CD4-positive, alpha-beta T cell (primary cell): ENCODE measurements around the gene BMF. TPM values are rescaled to one million over a fixed set of nuclear protein-coding genes. Genes with fewer than 3 reads are reported as not detected.

Experiments
- ATAC-seq: fragments of 200-7000 bp; cut with Tn5 transposase; one replicate; pipeline ENCODE4 v1.10.0; 2022; ENCODE audit warnings: mild to moderate bottlenecking; ENCODE audit not compliant: poor library complexity
- CTCF ChIA-PET: fragments of 350-600 bp; sonication (Branson Sonifier 250); formaldehyde crosslinking; loops from one replicate; lab custom pipeline; 2021; ENCODE audit warnings: antibody characterized with exemption, inconsistent platforms; lab: Charles Lee
- POLR2A ChIA-PET: fragments of 350-600 bp; sonication (Branson Sonifier 250); formaldehyde crosslinking; loops from one replicate; lab custom pipeline; 2021; ENCODE audit warnings: antibody characterized with exemption, inconsistent platforms; lab: Charles Lee
- DNase-seq, 14 experiments: peaks; one replicate each; pipeline ENCODE4 v3.0.0-alpha.2; 2013 to 2020; ENCODE audit warnings: mixed read lengths in 2 of 14
- H3K27ac ChIP-seq, 2 donors: one replicate each; pipeline versions ENCODE4 v1.5.1 to v1.7.0; 2013; ENCODE audit warnings: low read length in 2 of 2, low read depth in 1 of 2, mild to moderate bottlenecking in 1 of 2
- H3K27me3 ChIP-seq, 2 experiments: 1 replicate in 1 of 2; 2 replicates in 1 of 2; pipeline versions ENCODE4 v1.6.1 to v1.7.0; 2013; ENCODE audit warnings: low read length in 2 of 2, control low read depth in 1 of 2, mild to moderate bottlenecking in 1 of 2, moderate library complexity in 1 of 2; ENCODE audit not compliant: insufficient read depth in 2 of 2, control insufficient read depth in 1 of 2
- H3K36me3 ChIP-seq: one replicate; pipeline ENCODE4 v1.6.1; 2013; ENCODE audit warnings: low read length, control low read depth; ENCODE audit not compliant: insufficient read depth
- H3K4me1 ChIP-seq: one replicate; pipeline ENCODE4 v1.6.1; 2013; ENCODE audit warnings: low read length, control low read depth; ENCODE audit not compliant: insufficient read depth
- H3K4me3 ChIP-seq: one replicate; pipeline ENCODE4 v1.5.1; 2013; ENCODE audit warnings: mild to moderate bottlenecking, low read length, moderate library complexity
- H3K9me3 ChIP-seq, 2 experiments: 1 replicate in 1 of 2; 2 replicates in 1 of 2; pipeline versions ENCODE4 v1.6.1 to v1.7.0; 2013; ENCODE audit warnings: low read length in 2 of 2, mild to moderate bottlenecking in 2 of 2, control low read depth in 1 of 2, moderate library complexity in 1 of 2; ENCODE audit not compliant: control insufficient read depth in 1 of 2, insufficient read depth in 1 of 2
- H3K27ac Mint-ChIP-seq: one replicate; pipeline ENCODE4 v1.8.0; 2020; ENCODE audit warnings: mixed read lengths
- H3K27me3 Mint-ChIP-seq: one replicate; pipeline ENCODE4 v1.8.0; 2021; ENCODE audit warnings: mixed read lengths
- H3K36me3 Mint-ChIP-seq: one replicate; pipeline ENCODE4 v1.8.0; 2021; ENCODE audit warnings: low read depth, mixed read lengths
- H3K4me1 Mint-ChIP-seq: one replicate; pipeline ENCODE4 v1.8.0; 2021; ENCODE audit warnings: low read depth, mixed read lengths
- H3K4me3 Mint-ChIP-seq: one replicate; pipeline ENCODE4 v1.8.0; 2020; ENCODE audit warnings: mild to moderate bottlenecking, mixed read lengths
- H3K9me3 Mint-ChIP-seq: one replicate; pipeline ENCODE4 v1.8.0; 2020; ENCODE audit warnings: mixed read lengths
- CTCF ChIP-seq: fragments of 200-600 bp; IDR thresholded peaks from one replicate; pipeline ENCODE4 v1.8.0; 2022; ENCODE audit warnings: antibody characterized with exemption, mild to moderate bottlenecking
- intact Hi-C, 2 experiments: fragments of 100-400 bp; cut with DNase I in 1 of 2; cut with micrococcal nuclease in 1 of 2; formaldehyde crosslinking; loops; one replicate each; pipeline versions ENCODE4 v1.15.1 to v1.9.0; 2023 to 2025; cut with DNase I, micrococcal nuclease
- total RNA-seq, 174 experiments: library from RNA in 2 of 174; stranded (reverse) in 2 of 174; gene quantifications; one replicate each; pipeline ENCODE4 v1.2.3 and lab custom pipeline; 2021 to 2026

The BMF gene
- total RNA-seq, 2 experiments from 2014 or later = 13.5 to 13.9 TPM

- POLR2A ChIA-PET = interaction anchor here (0.5 to 6.8 kb wide), 8 partner anchors 8 to 168 kb away, joined by 3 to 53 read pairs (median 4); partner anchors contain the start of gene SRP14
- Histone ChIP-seq H3K27ac (peak overlapping the region in 1 of 2 donors; percentile 33), H3K4me1 (peaks cover 58% of the 10 kb centered on the region), H3K4me3 (no peak overlapping the region), H3K27me3 (no peaks in the 10 kb centered on the region), H3K9me3 (no peaks in the 10 kb centered on the region), H3K36me3 (no peaks in the 10 kb centered on the region)
- DNase-seq (peak in 3 of 14 experiments; percentile 25 to 54 (median 53)), ATAC-seq (no peak)
- H3K4me1 Mint-ChIP-seq = peaks cover 60% of the 10 kb centered on the region
- peak overlapping the region; percentile 58 for H3K27ac Mint-ChIP-seq
- intact Hi-C loops = loop anchor here in 1 of 2 experiments (5.0 kb wide), 1 partner anchor 319 kb away; no protein-coding TSS in a partner anchor
- no peaks in the 10 kb centered on the region for H3K36me3 Mint-ChIP-seq
- H3K9me3 Mint-ChIP-seq = no peaks in the 10 kb centered on the region
- TF ChIP-seq CTCF = no peak
- no peaks in the 10 kb centered on the region for H3K27me3 Mint-ChIP-seq
- H3K4me3 Mint-ChIP-seq = peak overlapping the region; percentile 82
- CTCF ChIA-PET = interaction anchor here (0.8 to 5.3 kb wide), 7 partner anchors 10 to 177 kb away, joined by 3 to 67 read pairs (median 4); partner anchors contain the start of gene ANKRD63
Measured at GRCh38 chr15:40106203-40107161, 2.2 kb downstream of the BMF start.

DNA sequence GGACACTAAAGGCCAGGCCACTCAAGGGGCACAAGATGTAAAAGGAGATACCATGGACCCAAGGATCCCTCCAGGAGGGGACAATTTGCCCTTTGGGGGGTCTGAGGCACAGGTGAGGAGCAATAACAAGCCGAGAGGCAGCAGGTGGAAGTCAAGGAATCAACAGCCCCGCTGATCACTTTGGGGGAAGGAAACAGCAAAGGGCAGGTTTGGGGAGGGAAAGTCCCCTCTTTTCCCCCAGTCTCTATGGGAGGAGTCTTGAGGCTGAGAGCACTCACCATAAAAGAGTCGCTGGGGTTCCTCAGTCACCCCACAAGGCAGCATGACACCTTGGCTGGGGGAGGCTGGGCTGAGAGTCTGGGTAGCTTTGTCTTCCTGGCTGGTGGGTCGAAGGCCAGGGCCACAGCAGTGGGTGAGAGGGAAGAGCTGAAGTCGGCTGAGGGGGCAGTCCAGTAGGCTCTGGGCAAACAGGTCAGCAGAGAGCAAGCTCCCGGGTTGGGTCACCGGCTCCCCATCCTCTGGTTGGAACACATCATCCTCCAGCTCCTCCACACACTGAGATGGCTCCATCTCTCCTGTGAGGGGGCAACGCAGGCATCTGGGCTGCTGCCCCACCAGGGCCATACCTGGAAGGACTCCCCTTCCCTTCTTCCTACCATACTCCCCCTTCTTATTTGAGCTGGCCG is 3.0 kb downstream of the BMF start:
- Mint-ChIP-seq H3K27ac (peak overlapping the region; percentile 57), H3K4me3 (peak overlapping the region; percentile 62), H3K9me3 (no peaks in the 10 kb centered on the region), H3K27me3 (no peaks in the 10 kb centered on the region), H3K4me1 (peaks cover 65% of the 10 kb centered on the region), H3K36me3 (no peaks in the 10 kb centered on the region)
- Histone ChIP-seq H3K27me3 (no peaks in the 10 kb centered on the region), H3K9me3 (no peaks in the 10 kb centered on the region), H3K4me3 (no peak overlapping the region), H3K4me1 (peaks cover 66% of the 10 kb centered on the region), H3K27ac (peak overlapping the region; percentile 33 to 37), H3K36me3 (no peaks in the 10 kb centered on the region)
- TF ChIP-seq CTCF = no peak
- ChIA-PET POLR2A (interaction anchor here (0.8 to 6.8 kb wide), 5 partner anchors 10 to 66 kb away, joined by 3 to 53 read pairs (median 4); partner anchors contain the start of gene SRP14), CTCF (interaction anchor here (0.7 to 5.3 kb wide), 17 partner anchors 9 to 204 kb away, joined by 3 to 67 read pairs (median 4); partner anchors contain the start of genes BUB1B and SRP14)
- ATAC-seq = peak; percentile 33
- intact Hi-C loops = loop anchor here in 1 of 2 experiments (5.0 kb wide), 1 partner anchor 318 kb away; no protein-coding TSS in a partner anchor
- DNase-seq = peak in 8 of 14 experiments; percentile 15 to 76 (median 31)
